Endometrial microvascular endothelial cells (primary cell): Measurements from ENCODE around the gene GPR84. TPM values are rescaled to one million over a fixed set of nuclear protein-coding genes. Genes with fewer than 3 reads are reported as not detected.
"Not testable (repeated sequence)": the region's sequence is repeated elsewhere in the genome, so short reads cannot be mapped to it uniquely, and the experiment has no call there.

ENCODE experiments used
- in situ Hi-C: cut with HindIII; loops from 2 replicates; pipeline ENCODE4 v1.10.0; 2017; ENCODE audit warnings: low sequenced_read_pairs, low pct_unique_long_range_greater_than_20kb; ENCODE audit errors: inconsistent ontology term
- total RNA-seq: library from RNA; depleted of rRNA; stranded (reverse); fragments of >200 nt; gene quantifications from one replicate; pipeline ENCODE4 v1.2.3, GENCODE V29; 2015; ENCODE audit errors: inconsistent ontology term

GPR84 gene
- total RNA-seq, 1 donor from 2014 or later: not detected

- in situ Hi-C loops: no loop called here
Measured at GRCh38 chr12:54338698-54339296, 25.5 kb downstream of the GPR84 start.

- in situ Hi-C loops: no loop called here
Measured at GRCh38 chr12:54337854-54338650, 26.2 kb downstream of the GPR84 start.

GRCh38 chr12:54337280-54337842 lies 26.9 kb downstream of the GPR84 start:
- in situ Hi-C loops: no loop called here

- in situ Hi-C loops: no loop called here
Measured at GRCh38 chr12:54333420-54334034, 30.8 kb downstream of the GPR84 start.

GRCh38 chr12:54331461-54331860 lies 32.8 kb downstream of the GPR84 start:
- in situ Hi-C loops: no loop called here

- in situ Hi-C loops: no loop called here
Measured at GRCh38 chr12:54330442-54330841, 33.8 kb downstream of the GPR84 start.

- in situ Hi-C loops: no loop called here
Measured at GRCh38 chr12:54329759-54330158, 34.5 kb downstream of the GPR84 start.

GRCh38 chr12:54328595-54329337 lies 35.5 kb downstream of the GPR84 start:
- in situ Hi-C loops: no loop called here

- in situ Hi-C loops: not testable (repeated sequence)
Measured at GRCh38 chr12:54325442-54326109, 38.7 kb downstream of the GPR84 start.

- in situ Hi-C loops: no loop called here
Measured at GRCh38 chr12:54324617-54325441, 39.5 kb downstream of the GPR84 start, which contains the start of gene COPZ1. COPZ1 (plus strand) TSS chr12:54325131; CDS start chr12:54325164, 33 bp downstream.

- in situ Hi-C loops: no loop called here
Measured at GRCh38 chr12:54321363-54321762, 42.9 kb downstream of the GPR84 start.

Other genes with a start within 250 kb of the GPR84 start
- gene SMUG1, start 175.5 kb downstream of the GPR84 start, total RNA-seq: 72.7 TPM
- gene CBX5, start 84.4 kb downstream of the GPR84 start, total RNA-seq: 57.1 TPM
- gene HNRNPA1, start 83.8 kb downstream of the GPR84 start, total RNA-seq: 737 TPM
- not detected for gene NFE2, start 63.5 kb downstream of the GPR84 start, total RNA-seq
- gene COPZ1, start 39.4 kb downstream of the GPR84 start, total RNA-seq: 178 TPM
- 0.65 TPM for gene ZNF385A, start 20.2 kb upstream of the GPR84 start, total RNA-seq
- 1,308 TPM for gene ITGA5, start 54.8 kb upstream of the GPR84 start, total RNA-seq
- 0.56 TPM for gene GTSF1, start 109.1 kb upstream of the GPR84 start, total RNA-seq
- gene NCKAP1L, start 133.3 kb upstream of the GPR84 start, total RNA-seq: 0.65 TPM
- gene PDE1B, start 185.1 kb upstream of the GPR84 start, total RNA-seq: not detected
- not detected for gene PPP1R1A, start 224.2 kb upstream of the GPR84 start, total RNA-seq